ENCODE results near the gene XCL1. TPM values are rescaled to one million over a fixed set of nuclear protein-coding genes. Genes with fewer than 3 reads are reported as not detected.

XCL1 gene
- total and polyA plus RNA-seq, 2 experiments from 2014 or later, result 0.24 TPM; not detected in 1

Other genes with a start within 250 kb of the XCL1 start
- gene XCL2, start 32.6 kb upstream of the XCL1 start, total RNA-seq (2014; rRNA removed; shearing (Covaris generic)), result not detected in 2 replicates
- not detected in 2 replicates for gene XCL2, start 32.6 kb upstream of the XCL1 start, polyA plus RNA-seq (2016; fragmentation: Nextera tagmentation; extraction: Ambion mirVana)
- not detected in 2 replicates for gene DPT, start 152.6 kb downstream of the XCL1 start, total RNA-seq (2014; rRNA removed; shearing (Covaris generic))
- not detected in 2 replicates for gene DPT, start 152.6 kb downstream of the XCL1 start, polyA plus RNA-seq (2016; fragmentation: Nextera tagmentation; extraction: Ambion mirVana)

Data from GM23338 (cell line).